Vagina (tissue), 2 donors: ENCODE data around the gene MTMR2.

Experiments
- POLR2A ChIP-seq, 2 donors: fragments of 450-650 bp; IDR thresholded peaks; one replicate each; pipeline ENCODE4 v1.6.1; 2017; ENCODE audit warnings: antibody characterized with exemption in 2 of 2, mild to moderate bottlenecking in 2 of 2, moderate library complexity in 2 of 2
- TF ChIP-seq, protein P1 (sequence below), 3 experiments: fragments of 450-650 bp in 2 of 3; fragments of 200-600 bp in 1 of 3; sonication (generic) in 1 of 3; IDR thresholded peaks; one replicate each; pipeline ENCODE4 v1.5.1; 2017 to 2019; ENCODE audit warnings: antibody characterized with exemption in 3 of 3, mild to moderate bottlenecking in 2 of 3, moderate library complexity in 2 of 3

DNA sequence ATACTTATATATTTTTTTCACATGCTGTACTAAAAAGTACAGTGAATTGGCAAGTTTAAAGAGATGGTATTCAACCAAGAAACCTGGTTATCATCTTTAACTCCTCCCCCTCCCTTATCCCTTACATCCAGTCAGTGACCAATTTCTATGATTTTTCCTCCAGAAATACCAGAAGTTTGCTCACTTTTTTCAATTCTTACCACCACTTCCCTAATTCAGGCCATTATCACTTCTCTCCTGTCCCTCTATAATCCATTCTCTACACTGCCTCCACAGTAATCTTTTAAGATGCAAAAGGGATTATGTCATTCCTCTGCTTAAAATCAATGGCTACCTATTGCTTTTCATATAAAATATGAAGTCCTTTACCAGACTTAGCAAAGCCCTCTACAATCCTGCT lies 70.8 kb downstream of the MTMR2 start:
- TF ChIP-seq POLR2A (IDR thresholded peaks at IDR 0.05): no peak
- TF ChIP-seq, protein P1, sequence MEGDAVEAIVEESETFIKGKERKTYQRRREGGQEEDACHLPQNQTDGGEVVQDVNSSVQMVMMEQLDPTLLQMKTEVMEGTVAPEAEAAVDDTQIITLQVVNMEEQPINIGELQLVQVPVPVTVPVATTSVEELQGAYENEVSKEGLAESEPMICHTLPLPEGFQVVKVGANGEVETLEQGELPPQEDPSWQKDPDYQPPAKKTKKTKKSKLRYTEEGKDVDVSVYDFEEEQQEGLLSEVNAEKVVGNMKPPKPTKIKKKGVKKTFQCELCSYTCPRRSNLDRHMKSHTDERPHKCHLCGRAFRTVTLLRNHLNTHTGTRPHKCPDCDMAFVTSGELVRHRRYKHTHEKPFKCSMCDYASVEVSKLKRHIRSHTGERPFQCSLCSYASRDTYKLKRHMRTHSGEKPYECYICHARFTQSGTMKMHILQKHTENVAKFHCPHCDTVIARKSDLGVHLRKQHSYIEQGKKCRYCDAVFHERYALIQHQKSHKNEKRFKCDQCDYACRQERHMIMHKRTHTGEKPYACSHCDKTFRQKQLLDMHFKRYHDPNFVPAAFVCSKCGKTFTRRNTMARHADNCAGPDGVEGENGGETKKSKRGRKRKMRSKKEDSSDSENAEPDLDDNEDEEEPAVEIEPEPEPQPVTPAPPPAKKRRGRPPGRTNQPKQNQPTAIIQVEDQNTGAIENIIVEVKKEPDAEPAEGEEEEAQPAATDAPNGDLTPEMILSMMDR (IDR thresholded peaks at IDR 0.05): no peak
